Small intestine (tissue), 7 donors: ENCODE data around the gene CORO7. TPM values are rescaled to one million over a fixed set of nuclear protein-coding genes. Genes with fewer than 3 reads are reported as not detected.
"Not testable (repeated sequence)": the region's sequence is repeated elsewhere in the genome, so short reads cannot be mapped to it uniquely, and the experiment has no call there.

Experiments
- DNase-seq, 2 donors: peaks; one replicate each; pipeline versions ENCODE4 v3.0.0 to v3.0.0-alpha.2; 2013
- FAIRE-seq: peaks from 2 replicates; lab custom pipeline; 2012; peaks lifted over from hg19 to GRCh38; lab: Jason Lieb, UNC
- H3K27ac ChIP-seq, 3 donors: one replicate each; pipeline ENCODE4 v1.5.1; 2013; ENCODE audit warnings: low read length in 2 of 3, mild to moderate bottlenecking in 2 of 3, control low read depth in 1 of 3, inconsistent platforms in 1 of 3, low read depth in 1 of 3, moderate library complexity in 1 of 3
- H3K27me3 ChIP-seq, 3 donors: one replicate each; pipeline ENCODE4 v1.6.1; 2013; ENCODE audit warnings: low read length in 3 of 3, inconsistent platforms in 1 of 3; ENCODE audit not compliant: control insufficient read depth in 3 of 3, insufficient read depth in 3 of 3
- H3K36me3 ChIP-seq, 3 donors: one replicate each; pipeline ENCODE4 v1.6.1; 2013; ENCODE audit warnings: low read length in 3 of 3, inconsistent platforms in 1 of 3, low read depth in 1 of 3, mild to moderate bottlenecking in 1 of 3, moderate library complexity in 1 of 3; ENCODE audit not compliant: control insufficient read depth in 3 of 3, insufficient read depth in 2 of 3
- H3K4me1 ChIP-seq, 3 donors: one replicate each; pipeline ENCODE4 v1.6.1; 2013; ENCODE audit warnings: low read length in 2 of 3, inconsistent platforms in 1 of 3, low read depth in 1 of 3, mild to moderate bottlenecking in 1 of 3, moderate library complexity in 1 of 3; ENCODE audit not compliant: control insufficient read depth in 3 of 3, insufficient read depth in 2 of 3
- H3K4me3 ChIP-seq, 3 donors: one replicate each; pipeline ENCODE4 v1.5.1; 2013; ENCODE audit warnings: low read length in 3 of 3, control low read depth in 1 of 3, inconsistent platforms in 1 of 3, low read depth in 1 of 3, mild to moderate bottlenecking in 1 of 3, moderate library complexity in 1 of 3
- H3K9me3 ChIP-seq, 2 donors: one replicate each; pipeline ENCODE4 v1.6.1; 2013; ENCODE audit warnings: low read depth in 1 of 2, low read length in 1 of 2; ENCODE audit not compliant: control insufficient read depth in 2 of 2, insufficient read depth in 1 of 2
- WGBS, 3 donors: extraction: QIAGEN DNeasy Blood & Tissue Kit; methylation state at CpG; one replicate each; pipeline ENCODE4 v1.1.7; 2013; 5-methylcytosine and 5-hydroxymethylcytosine counted together
- polyA plus RNA-seq, 4 donors: library from polyadenylated mRNA; stranded (reverse) in 3 of 4; unstranded in 1 of 4; fragments of 200-250 nt in 3 of 4; fragments of 120-200 nt in 1 of 4; gene quantifications; one replicate each; pipeline versions ENCODE4 v1.2.1 to v1.2.3, GENCODE V29; 2013
- donor health status: healthy with polysubstance abuse.
- donor health status: control.
- donor health status: control.
- donor health status: Bipolar disorder and iron deficiency.
- donor health status: healthy.

The CORO7 gene
- polyA plus RNA-seq, 4 donors = 27.3 to 49.2 (median 41.6) TPM

DNA sequence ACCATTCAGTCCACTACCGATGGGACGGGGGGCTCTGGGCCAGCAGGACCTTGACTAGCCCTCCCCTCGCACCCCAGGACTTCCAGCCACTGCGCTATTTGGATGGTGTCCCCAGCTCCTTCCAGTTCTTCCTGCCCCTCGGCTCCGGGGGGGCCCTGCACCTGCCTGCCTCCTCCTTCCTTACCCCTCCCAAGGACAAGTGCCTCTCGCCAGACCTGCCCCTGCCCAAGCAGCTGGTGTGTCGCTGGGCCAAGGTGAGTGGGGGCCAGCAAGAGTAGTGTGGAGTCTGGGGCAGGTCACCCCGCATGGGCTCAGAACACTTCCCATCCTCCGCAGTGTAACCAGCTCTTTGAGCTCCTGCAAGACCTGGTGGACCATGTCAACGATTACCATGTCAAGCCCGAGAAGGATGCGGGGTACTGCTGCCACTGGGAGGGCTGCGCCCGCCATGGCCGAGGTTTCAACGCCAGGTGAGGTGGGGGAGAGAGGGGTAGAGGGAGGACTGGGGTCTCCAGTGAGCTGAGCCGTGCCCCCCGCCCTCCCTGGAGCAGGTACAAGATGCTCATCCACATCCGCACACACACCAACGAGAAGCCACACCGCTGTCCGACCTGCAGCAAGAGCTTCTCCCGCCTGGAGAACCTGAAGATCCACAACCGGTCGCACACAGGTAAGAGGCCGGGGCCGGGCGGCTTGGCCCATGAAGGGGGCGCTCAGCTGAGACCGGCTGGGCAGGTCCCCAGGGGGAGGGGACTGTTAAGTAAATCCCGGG, 81.5 kb downstream of the CORO7 start:
- WGBS, 3 donors = 67 to 82% (median 81%) methylated on average over 32 of the region's 32 CpGs
- Histone ChIP-seq H3K9me3 (no peaks in the 10 kb centered on the region), H3K36me3 (peaks cover 0 to 67% (median 2%) of the 10 kb centered on the region in 3 donors), H3K27me3 (no peaks in the 10 kb centered on the region), H3K4me3 (no peak overlapping the region), H3K4me1 (no peaks in the 10 kb centered on the region), H3K27ac (no peak overlapping the region)
- DNase-seq (no peak), FAIRE-seq (no peak)

DNA sequence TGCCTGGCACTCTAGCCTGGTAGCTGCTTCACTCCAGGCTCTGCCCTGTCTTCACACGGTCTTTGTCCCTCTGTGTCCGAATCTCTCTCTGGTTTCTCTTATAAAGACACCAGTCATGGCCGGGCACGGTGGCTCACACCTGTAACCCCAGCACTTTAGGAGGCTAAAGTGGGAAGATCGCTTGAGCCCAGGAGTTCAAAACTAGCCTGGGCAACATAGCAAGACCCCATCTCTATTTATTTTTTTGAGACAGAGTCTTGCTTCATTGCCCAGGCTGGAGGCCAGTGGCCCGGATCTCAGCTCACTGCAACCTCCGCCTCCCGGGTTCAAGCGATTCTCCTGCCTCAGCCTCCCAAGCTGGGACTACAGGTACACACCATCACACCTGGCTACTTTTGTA, 82.7 kb downstream of the CORO7 start:
- peaks cover 0 to 55% (median 0%) of the 10 kb centered on the region in 3 donors for H3K36me3 ChIP-seq
- DNase-seq, H3K4me1 ChIP-seq, H3K27ac ChIP-seq, H3K9me3 ChIP-seq, H3K4me3 ChIP-seq, FAIRE-seq, H3K27me3 ChIP-seq: not testable (repeated sequence)
- 74 to 91% (median 81%) methylated on average over 9 of the region's 9 CpGs for WGBS, 3 donors

DNA sequence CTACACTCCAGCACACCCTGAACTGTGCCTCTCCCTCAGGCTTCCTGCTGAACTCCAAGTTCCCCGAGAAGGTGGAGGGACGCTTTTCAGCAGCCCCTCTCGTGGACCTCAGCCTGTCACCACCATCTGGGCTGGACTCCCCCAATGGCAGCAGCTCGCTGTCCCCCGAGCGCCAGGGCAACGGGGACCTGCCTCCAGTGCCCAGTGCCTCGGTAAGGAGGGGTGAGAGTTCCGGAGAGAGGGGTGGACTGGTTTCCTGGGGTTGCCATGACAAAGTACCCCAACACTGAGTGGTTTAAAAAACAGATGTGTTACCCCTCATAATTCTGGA, 83.1 kb downstream of the CORO7 start:
- FAIRE-seq (no peak), DNase-seq (no peak)
- 65 to 82% (median 76%) methylated on average over 8 to 9 of the region's 9 CpGs for WGBS, 3 donors
- Histone ChIP-seq H3K4me3 (no peak overlapping the region), H3K9me3 (no peaks in the 10 kb centered on the region), H3K27me3 (no peaks in the 10 kb centered on the region), H3K4me1 (peaks cover 0 to 10% (median 0%) of the 10 kb centered on the region in 3 donors), H3K27ac (no peak overlapping the region), H3K36me3 (peaks cover 0 to 50% (median 0%) of the 10 kb centered on the region in 3 donors)

DNA sequence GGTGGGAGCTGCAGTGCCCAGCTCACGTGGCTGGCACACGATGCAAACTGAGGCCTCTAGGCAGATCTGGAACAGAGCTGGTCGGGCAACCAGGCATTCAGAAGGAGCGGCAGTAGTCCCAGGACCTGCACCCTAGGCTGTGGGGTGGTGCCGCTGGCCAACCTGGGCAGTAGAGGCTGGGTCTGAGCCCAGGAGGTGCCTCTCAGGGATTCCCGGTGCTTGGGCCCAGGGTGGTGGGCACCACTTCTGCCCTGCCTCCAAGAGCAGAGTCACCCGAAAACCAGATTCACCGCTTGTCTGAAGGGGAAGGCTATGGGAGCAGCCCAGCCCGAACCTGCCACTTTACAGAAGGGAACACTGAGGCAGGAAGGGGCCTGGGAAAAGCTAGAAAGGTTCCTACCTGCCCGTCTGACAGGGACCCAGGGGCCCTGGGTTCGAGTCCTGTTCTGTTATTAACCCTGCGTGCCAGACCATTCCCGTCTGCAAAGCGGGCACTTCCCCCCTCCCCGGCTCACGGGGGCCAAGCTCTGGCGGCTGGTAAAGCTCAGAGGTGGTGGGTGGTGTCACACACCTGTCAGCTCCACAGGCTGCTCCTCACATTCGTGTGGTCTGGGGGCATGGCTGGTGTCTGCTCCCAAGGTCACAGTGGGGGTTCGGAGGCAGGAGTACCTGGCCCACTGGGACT, 83.6 kb downstream of the CORO7 start:
- FAIRE-seq (no peak), DNase-seq (no peak)
- WGBS, 3 donors = 55 to 84% (median 65%) methylated on average over 16 to 19 of the region's 19 CpGs
- H3K9me3 ChIP-seq = no peaks in the 10 kb centered on the region
- peaks cover 0 to 15% (median 0%) of the 10 kb centered on the region in 3 donors for H3K4me1 ChIP-seq
- peaks cover 0 to 45% (median 0%) of the 10 kb centered on the region in 3 donors for H3K36me3 ChIP-seq
- no peak overlapping the region for H3K27ac ChIP-seq
- no peak overlapping the region for H3K4me3 ChIP-seq
- H3K27me3 ChIP-seq = no peaks in the 10 kb centered on the region

DNA sequence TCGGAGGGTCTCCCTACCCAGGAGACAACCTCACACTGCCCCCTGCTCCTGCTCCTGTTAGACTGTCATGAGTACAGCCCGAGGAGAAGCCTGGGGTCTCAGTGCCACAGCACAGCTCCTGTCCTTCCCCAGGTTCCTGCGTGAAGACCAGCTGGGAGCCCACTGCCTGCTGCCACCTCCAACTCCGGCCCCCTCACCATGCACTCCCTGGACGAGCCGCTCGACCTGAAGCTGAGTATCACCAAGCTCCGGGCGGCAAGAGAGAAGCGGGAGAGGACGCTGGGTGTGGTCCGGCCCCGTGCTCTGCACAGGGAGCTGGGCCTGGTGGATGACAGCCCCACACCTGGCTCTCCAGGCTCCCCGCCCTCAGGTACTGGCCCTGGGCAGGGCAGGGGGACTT, 84.3 kb downstream of the CORO7 start:
- no peak for FAIRE-seq
- WGBS, 3 donors = 46 to 79% (median 61%) methylated on average over 14 of the region's 14 CpGs
- no peak overlapping the region for H3K4me3 ChIP-seq
- no peak overlapping the region for H3K27ac ChIP-seq
- H3K27me3 ChIP-seq = no peaks in the 10 kb centered on the region
- peaks cover 0 to 19% (median 0%) of the 10 kb centered on the region in 3 donors for H3K4me1 ChIP-seq
- H3K36me3 ChIP-seq = peaks cover 0 to 38% (median 0%) of the 10 kb centered on the region in 3 donors
- no peak for DNase-seq
- no peaks in the 10 kb centered on the region for H3K9me3 ChIP-seq

DNA sequence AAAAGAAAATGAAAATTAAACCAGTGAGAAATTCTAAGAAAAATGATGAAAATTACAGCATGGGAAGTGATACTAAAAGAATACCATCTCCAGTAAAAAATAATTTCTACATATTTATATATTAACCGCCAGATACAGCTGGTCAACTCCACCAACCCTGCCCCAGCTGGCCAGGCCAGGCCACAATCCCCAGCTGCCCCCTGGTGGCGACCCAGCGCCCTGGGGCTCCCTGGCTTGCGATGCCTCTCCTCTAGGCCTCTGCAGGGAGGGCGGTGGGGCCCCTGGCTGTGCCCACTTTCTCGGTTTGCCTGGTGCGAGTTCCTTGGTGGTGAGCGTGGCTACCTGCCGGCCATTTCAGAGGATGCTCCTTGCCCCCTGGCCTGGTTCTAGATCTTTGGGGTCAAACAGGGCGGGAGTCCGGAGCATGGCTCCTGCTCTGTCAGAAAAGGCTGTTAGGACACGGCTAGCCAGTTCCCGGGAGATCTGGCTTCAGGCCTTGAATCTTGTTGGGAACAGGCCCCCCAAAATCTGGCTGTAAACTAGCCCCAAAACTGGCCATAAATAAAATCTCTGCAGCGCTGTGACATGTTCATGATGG, 86.0 kb downstream of the CORO7 start:
- no peaks in the 10 kb centered on the region for H3K9me3 ChIP-seq
- DNase-seq (peak; percentile 61 to 76), FAIRE-seq (no peak)
- WGBS, 3 donors = 34 to 45% (median 36%) methylated on average over 14 of the region's 14 CpGs
- no peak overlapping the region for H3K4me3 ChIP-seq
- H3K27me3 ChIP-seq = no peaks in the 10 kb centered on the region
- H3K27ac ChIP-seq = no peak overlapping the region
- H3K36me3 ChIP-seq = peaks cover 0 to 26% (median 0%) of the 10 kb centered on the region in 3 donors
- H3K4me1 ChIP-seq = peaks cover 0 to 24% (median 0%) of the 10 kb centered on the region in 3 donors

DNA sequence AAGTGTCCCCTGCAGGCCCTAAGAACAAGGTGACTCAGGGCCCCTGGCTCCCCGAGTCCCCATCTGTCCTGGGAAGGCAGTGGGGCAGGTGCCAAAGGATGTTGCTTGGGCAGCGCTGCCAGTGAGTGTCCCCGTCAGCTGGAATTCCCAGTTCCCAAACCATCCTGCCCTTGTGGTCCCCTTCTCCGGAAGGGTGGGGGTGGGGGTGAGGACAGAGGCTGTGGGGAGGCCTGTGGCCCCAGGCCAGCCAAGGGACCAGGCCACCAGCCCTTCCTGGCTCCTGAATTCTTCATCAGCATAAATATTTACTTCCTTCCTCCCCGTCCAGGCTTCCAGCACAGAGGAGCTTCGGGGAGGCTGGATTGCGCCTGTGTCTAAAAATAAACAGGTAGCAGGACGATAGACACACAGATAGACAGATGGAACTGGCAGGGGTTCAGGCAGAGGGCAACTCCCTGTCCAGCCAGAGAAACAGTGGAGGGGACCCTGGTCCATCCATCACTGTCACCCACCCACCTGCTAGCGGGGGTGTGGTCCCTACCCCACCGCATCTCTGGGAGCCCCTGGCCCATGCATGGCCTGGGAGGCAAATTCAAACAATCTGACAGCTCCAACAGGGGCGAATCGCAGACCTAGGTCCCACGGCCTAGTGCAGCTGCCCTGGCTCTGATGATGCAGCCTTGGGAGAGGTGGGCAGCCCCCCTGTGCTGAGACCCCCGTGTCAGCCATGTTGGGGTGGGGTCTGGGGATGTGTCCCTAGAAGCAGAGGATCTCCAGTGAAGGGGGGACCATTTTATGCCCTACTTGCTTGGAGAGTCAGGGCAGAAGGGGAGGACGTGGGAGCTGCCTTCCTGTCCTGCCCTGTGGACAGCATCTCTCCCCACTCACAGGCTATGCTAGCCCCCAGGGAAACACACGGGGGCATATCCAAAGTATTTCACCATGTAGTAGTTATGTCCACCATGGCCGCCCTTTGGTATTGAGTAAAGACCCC, 87.3 kb downstream of the CORO7 start:
- Histone ChIP-seq H3K27me3 (no peaks in the 10 kb centered on the region), H3K4me1 (peaks cover 0 to 37% (median 0%) of the 10 kb centered on the region in 3 donors), H3K27ac (peak overlapping the region in 2 of 3 donors; percentile 61 to 77), H3K36me3 (peaks cover 0 to 21% (median 0%) of the 10 kb centered on the region in 3 donors), H3K4me3 (no peak overlapping the region), H3K9me3 (no peaks in the 10 kb centered on the region)
- WGBS, 3 donors = 56 to 67% (median 63%) methylated on average over 17 of the region's 17 CpGs
- no peak for FAIRE-seq
- no peak for DNase-seq
